HS-5 (cell line): Measurements from ENCODE around the gene COX6A2.
A peak's percentile ranks its signal among the peaks of the same experiment; 100 is the strongest.

ENCODE experiments used
- DNase-seq: peaks from one replicate; pipeline ENCODE4 v3.0.0-alpha.2; 2012; ENCODE audit warnings: low read depth

The COX6A2 gene

GRCh38 chr16:31428279-31428597 is at the start of gene COX6A2:
COX6A2 (minus strand) TSS chr16:31428360; CDS start chr16:31428325, 35 bp downstream.
- no peak for DNase-seq

GRCh38 chr16:31477220-31478216 is 49.4 kb upstream of the COX6A2 start:
- no peak for DNase-seq

- no peak for DNase-seq
These were observed 48.4 kb upstream of the COX6A2 start for GRCh38 chr16:31476303-31477219.

GRCh38 chr16:31475946-31476302 is 47.8 kb upstream of the COX6A2 start:
- no peak for DNase-seq

GRCh38 chr16:31474773-31475738 is 46.9 kb upstream of the COX6A2 start:
- DNase-seq, result no peak

GRCh38 chr16:31474173-31474714 is 46.1 kb upstream of the COX6A2 start:
- DNase-seq, result no peak

GRCh38 chr16:31473264-31473984 is 45.3 kb upstream of the COX6A2 start:
- no peak for DNase-seq

- peak; percentile 69 for DNase-seq
These were observed 44.6 kb upstream of the COX6A2 start for GRCh38 chr16:31472709-31473203.

- no peak for DNase-seq
These were observed 43.9 kb upstream of the COX6A2 start, which contains the start of gene TGFB1I1 for GRCh38 chr16:31471875-31472708. TGFB1I1 (plus strand) TSS chr16:31472152; CDS start chr16:31472189, 37 bp downstream.

- DNase-seq, result no peak
These were observed 43.2 kb upstream of the COX6A2 start for GRCh38 chr16:31471241-31471874.

GRCh38 chr16:31470615-31471014 is 42.5 kb upstream of the COX6A2 start:
- no peak for DNase-seq

GRCh38 chr16:31467858-31468257 is 39.7 kb upstream of the COX6A2 start:
- DNase-seq, result no peak

GRCh38 chr16:31467151-31467773 is 39.1 kb upstream of the COX6A2 start:
- no peak for DNase-seq

GRCh38 chr16:31466381-31466841 is 38.3 kb upstream of the COX6A2 start:
- DNase-seq, result no peak

- DNase-seq, result no peak
These were observed 37.7 kb upstream of the COX6A2 start for GRCh38 chr16:31465788-31466370.

GRCh38 chr16:31464781-31465260 is 36.7 kb upstream of the COX6A2 start:
- DNase-seq, result no peak

GRCh38 chr16:31464348-31464769 is 36.2 kb upstream of the COX6A2 start:
- no peak for DNase-seq
